DND-41 (cell line): ENCODE measurements around the gene DTX1.

ENCODE experiments used
- ATAC-seq: fragments of 200-7000 bp; cut with Tn5 transposase; 3 replicates; pipeline ENCODE4 v1.9.1; 2021; ENCODE audit warnings: low read depth; ENCODE audit not compliant: insufficient read depth
- DNase-seq: peaks from one replicate; pipeline ENCODE4 v3.0.0-alpha.2; 2020
- H2AFZ ChIP-seq: 2 replicates; pipeline ENCODE4 v1.6.0; 2012; ENCODE audit warnings: low read depth, low read length
- H3K27ac ChIP-seq: 2 replicates; pipeline ENCODE4 v1.5.1; 2012; ENCODE audit warnings: low read length, inconsistent platforms
- H3K27me3 ChIP-seq: fragments of 200-600 bp; sonication (generic); 2 replicates; pipeline ENCODE4 v1.6.0; 2012; ENCODE audit warnings: low read length, mild to moderate bottlenecking, inconsistent platforms; ENCODE audit not compliant: insufficient read depth, poor library complexity
- H3K36me3 ChIP-seq: 2 replicates; pipeline ENCODE4 v1.5.1; 2012; ENCODE audit warnings: low read length, inconsistent platforms; ENCODE audit not compliant: insufficient read depth
- H3K4me1 ChIP-seq: 2 replicates; pipeline ENCODE4 v1.5.1; 2012; ENCODE audit warnings: mild to moderate bottlenecking, low read length; ENCODE audit not compliant: insufficient read depth
- H3K4me2 ChIP-seq: 2 replicates; pipeline ENCODE4 v1.6.0; 2012; ENCODE audit warnings: mild to moderate bottlenecking, moderate library complexity, low read length, inconsistent platforms; ENCODE audit not compliant: insufficient read depth
- H3K4me3 ChIP-seq, 2 experiments: fragments of 200-600 bp in 1 of 2; shearing (Covaris generic) in 1 of 2; 2 replicates each; pipeline ENCODE4 v1.5.1; 2012 to 2016; ENCODE audit warnings: inconsistent platforms in 2 of 2, low read length in 2 of 2, mild to moderate bottlenecking in 2 of 2, low read depth in 1 of 2, moderate library complexity in 1 of 2
- H3K79me2 ChIP-seq: 2 replicates; pipeline ENCODE4 v1.6.0; 2012; ENCODE audit warnings: low read length, inconsistent platforms; ENCODE audit not compliant: insufficient read depth
- H3K9ac ChIP-seq: 2 replicates; pipeline ENCODE4 v1.6.0; 2012; ENCODE audit warnings: low read depth, mild to moderate bottlenecking, inconsistent platforms, low read length, moderate library complexity
- H3K9me3 ChIP-seq: 2 replicates; pipeline ENCODE4 v1.5.1; 2012; ENCODE audit warnings: low read length, moderate library complexity, mild to moderate bottlenecking, inconsistent platforms; ENCODE audit not compliant: insufficient read depth, severe bottlenecking
- H4K20me1 ChIP-seq: 2 replicates; pipeline ENCODE4 v1.6.0; 2012; ENCODE audit warnings: low read length; ENCODE audit not compliant: insufficient read depth
- CTCF ChIP-seq: IDR thresholded peaks from 2 replicates; pipeline ENCODE4 v1.5.1; 2012; ENCODE audit warnings: borderline replicate concordance, low read length, moderate library complexity, mild to moderate bottlenecking; ENCODE audit not compliant: poor library complexity, severe bottlenecking; ENCODE audit errors: extremely low read depth
- EZH2 ChIP-seq: IDR thresholded peaks from 3 replicates; pipeline ENCODE4 v1.6.1; 2012; ENCODE audit warnings: borderline replicate concordance, low read depth, mild to moderate bottlenecking, moderate library complexity, low read length, inconsistent platforms; ENCODE audit not compliant: severe bottlenecking

Gene DTX1

GRCh38 chr12:113056631-113057488, at the start of gene DTX1:
DTX1 (plus strand) TSS chr12:113056730; CDS start chr12:113058193, 1,463 bp downstream.
- H2AFZ ChIP-seq, result peak within 1 kb of the TSS; percentile 71
- H3K9ac ChIP-seq, result peak within 1 kb of the TSS; percentile 86
- no peaks in the 10 kb centered on the region for H3K27me3 ChIP-seq
- peaks cover 36% of the 10 kb centered on the region for H4K20me1 ChIP-seq
- peak within 1 kb of the TSS; percentile 82 for H3K4me2 ChIP-seq
- ATAC-seq (peak; percentile 36), DNase-seq (peak; percentile 82)
- TF ChIP-seq EZH2 (no peak), CTCF (no peak)
- H3K79me2 ChIP-seq, result peaks cover 98% of the 10 kb centered on the region
- H3K36me3 ChIP-seq, result peaks cover 46% of the 10 kb centered on the region
- peak within 1 kb of the TSS; percentile 74 to 84 for H3K4me3 ChIP-seq
- peaks cover 86% of the 10 kb centered on the region for H3K4me1 ChIP-seq
- peak within 1 kb of the TSS; percentile 93 for H3K27ac ChIP-seq
- no peaks in the 10 kb centered on the region for H3K9me3 ChIP-seq

GRCh38 chr12:113007166-113007565, 49.4 kb upstream of the DTX1 start:
- TF ChIP-seq EZH2 (no peak), CTCF (no peak)
- no peak overlapping the region for H2AFZ ChIP-seq
- DNase-seq (no peak), ATAC-seq (no peak)
- H3K27ac ChIP-seq, result no peak overlapping the region
- no peaks in the 10 kb centered on the region for H3K27me3 ChIP-seq
- H3K9me3 ChIP-seq, result peaks cover 9% of the 10 kb centered on the region
- no peaks in the 10 kb centered on the region for H4K20me1 ChIP-seq
- no peak overlapping the region for H3K4me2 ChIP-seq
- H3K9ac ChIP-seq, result no peak overlapping the region
- peaks cover 10% of the 10 kb centered on the region; the same call in 1 of the 2 replicates for H3K36me3 ChIP-seq
- no peaks in the 10 kb centered on the region for H3K4me1 ChIP-seq
- H3K79me2 ChIP-seq, result no peaks in the 10 kb centered on the region
- H3K4me3 ChIP-seq, result no peak overlapping the region

- Histone ChIP-seq H4K20me1 (no peaks in the 10 kb centered on the region), H2AFZ (no peak overlapping the region), H3K27ac (no peak overlapping the region), H3K4me2 (no peak overlapping the region), H3K4me1 (no peaks in the 10 kb centered on the region), H3K27me3 (no peaks in the 10 kb centered on the region), H3K36me3 (peaks cover 7% of the 10 kb centered on the region; the same call in 1 of the 2 replicates), H3K9ac (no peak overlapping the region), H3K79me2 (no peaks in the 10 kb centered on the region), H3K4me3 (no peak overlapping the region), H3K9me3 (peaks cover 9% of the 10 kb centered on the region)
- no peak for TF ChIP-seq EZH2
- no peak for TF ChIP-seq CTCF
- DNase-seq, result no peak
- no peak for ATAC-seq
These were observed 45.8 kb upstream of the DTX1 start for GRCh38 chr12:113010701-113011100.
